Naive thymus-derived CD8-positive, alpha-beta T cell (primary cell): ENCODE data around the gene RNF32. TPM values are rescaled to one million over a fixed set of nuclear protein-coding genes. Genes with fewer than 3 reads are reported as not detected.
"Not testable (repeated sequence)": the region's sequence is repeated elsewhere in the genome, so short reads cannot be mapped to it uniquely, and the experiment has no call there.

Experiments
- ATAC-seq, 2 donors: fragments of 150-1000 bp; cut with Tn5 transposase in 1 of 2; sonication (Bioruptor Pico), chemical (Tn5 transposase) in 1 of 2; 1 replicate in 1 of 2; 2 replicates in 1 of 2; pipeline ENCODE4 v1.10.0; 2021; ENCODE audit warnings: mild to moderate bottlenecking in 2 of 2, moderate library complexity in 2 of 2
- POLR2A ChIA-PET: fragments of 350-600 bp; sonication (Branson Sonifier 250); formaldehyde crosslinking; loops from one replicate; lab custom pipeline; 2021; ENCODE audit warnings: antibody characterized with exemption; lab: Charles Lee
- DNase-seq, 10 donors: peaks; one replicate each; pipeline versions ENCODE4 v3.0.0 to v3.0.0-alpha.2; 2020 to 2022
- H3K27ac Mint-ChIP-seq, 10 donors: one replicate each; pipeline ENCODE4 v1.8.0; 2020 to 2022; ENCODE audit warnings: mild to moderate bottlenecking in 10 of 10, mixed read lengths in 10 of 10, moderate library complexity in 4 of 10, inconsistent platforms in 1 of 10
- H3K27me3 Mint-ChIP-seq, 5 donors: one replicate each; pipeline ENCODE4 v1.8.0; 2021 to 2022; ENCODE audit warnings: mixed read lengths in 5 of 5
- H3K36me3 Mint-ChIP-seq, 3 donors: one replicate each; pipeline ENCODE4 v1.8.0; 2020 to 2022; ENCODE audit warnings: mixed read lengths in 3 of 3, mild to moderate bottlenecking in 2 of 3, inconsistent platforms in 1 of 3
- H3K4me1 Mint-ChIP-seq, 4 donors: one replicate each; pipeline ENCODE4 v1.8.0; 2021 to 2022; ENCODE audit warnings: mixed read lengths in 4 of 4
- H3K4me3 Mint-ChIP-seq, 10 donors: one replicate each; pipeline ENCODE4 v1.8.0; 2020 to 2022; ENCODE audit warnings: mild to moderate bottlenecking in 10 of 10, mixed read lengths in 10 of 10, moderate library complexity in 6 of 10, inconsistent platforms in 1 of 10
- H3K9me3 Mint-ChIP-seq, 9 donors: one replicate each; pipeline ENCODE4 v1.8.0; 2020 to 2022; ENCODE audit warnings: mixed read lengths in 9 of 9, mild to moderate bottlenecking in 3 of 9, inconsistent platforms in 1 of 9, moderate library complexity in 1 of 9
- polyA plus RNA-seq, 3 donors: library from polyadenylated mRNA; unstranded; fragments of 300-500 nt; fragmentation: Illumina TruSeq; gene quantifications; one replicate each; pipeline ENCODE4 v1.2.3, GENCODE V29; 2021
- total RNA-seq, 8 experiments: library from RNA in 2 of 8; stranded (reverse) in 2 of 8; gene quantifications; one replicate each; pipeline ENCODE4 v1.2.3 and lab custom pipeline; 2021 to 2026

RNF32 gene
- total and polyA plus RNA-seq, 5 experiments from 2014 or later, result 0.21 to 0.60 (median 0.33) TPM; not detected in 1

DNA sequence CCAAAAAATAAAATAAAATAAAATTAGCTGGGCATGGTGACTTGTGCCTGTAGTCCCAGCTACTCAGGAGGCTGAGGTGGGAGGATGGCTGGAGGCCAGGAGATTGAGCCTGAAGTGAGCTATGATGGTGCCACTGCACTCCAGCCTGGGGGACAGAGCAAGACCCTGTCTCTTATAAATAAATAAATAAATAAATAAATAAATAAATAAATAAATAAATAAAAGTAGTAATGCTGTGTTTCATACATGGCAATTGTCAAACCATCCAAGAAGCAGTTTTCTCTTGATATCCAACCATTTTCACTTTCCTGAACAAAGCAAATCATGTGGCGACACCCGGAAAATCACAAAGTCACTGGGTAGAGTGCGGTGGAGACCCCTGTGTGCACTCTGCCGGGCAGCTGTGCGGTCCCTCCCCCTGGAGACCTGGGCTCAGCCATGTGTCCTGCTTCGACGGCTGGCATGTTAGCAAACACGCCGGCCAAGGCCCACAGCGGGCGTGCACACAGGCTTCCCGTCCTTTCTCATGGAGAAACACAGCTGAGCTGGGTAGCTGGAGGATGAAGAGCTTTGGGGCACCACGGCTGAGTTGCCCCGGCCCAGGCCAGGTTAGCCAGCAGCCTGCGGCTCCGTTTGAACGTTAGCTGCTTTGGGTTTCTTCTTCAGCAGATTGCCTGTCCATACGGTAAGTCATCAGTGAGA lies 22.3 kb upstream of the RNF32 start:
- Mint-ChIP-seq H3K27ac (peak overlapping the region in 1 of 10 donors; percentile 84), H3K27me3 (peaks cover 34 to 77% (median 51%) of the 10 kb centered on the region in 5 donors), H3K4me1 (peaks cover 7 to 17% (median 13%) of the 10 kb centered on the region in 4 donors), H3K4me3 (no peak overlapping the region), H3K36me3 (peaks cover 0 to 14% (median 13%) of the 10 kb centered on the region in 3 donors), H3K9me3 (peaks cover 0 to 15% (median 8%) of the 10 kb centered on the region in 9 donors)
- POLR2A ChIA-PET, result interaction anchor here (1.2 to 1.6 kb wide), 2 partner anchors 15 to 16 kb away, joined by 3 to 4 read pairs; no protein-coding TSS in a partner anchor
- no peak for DNase-seq
- ATAC-seq, result no peak

DNA sequence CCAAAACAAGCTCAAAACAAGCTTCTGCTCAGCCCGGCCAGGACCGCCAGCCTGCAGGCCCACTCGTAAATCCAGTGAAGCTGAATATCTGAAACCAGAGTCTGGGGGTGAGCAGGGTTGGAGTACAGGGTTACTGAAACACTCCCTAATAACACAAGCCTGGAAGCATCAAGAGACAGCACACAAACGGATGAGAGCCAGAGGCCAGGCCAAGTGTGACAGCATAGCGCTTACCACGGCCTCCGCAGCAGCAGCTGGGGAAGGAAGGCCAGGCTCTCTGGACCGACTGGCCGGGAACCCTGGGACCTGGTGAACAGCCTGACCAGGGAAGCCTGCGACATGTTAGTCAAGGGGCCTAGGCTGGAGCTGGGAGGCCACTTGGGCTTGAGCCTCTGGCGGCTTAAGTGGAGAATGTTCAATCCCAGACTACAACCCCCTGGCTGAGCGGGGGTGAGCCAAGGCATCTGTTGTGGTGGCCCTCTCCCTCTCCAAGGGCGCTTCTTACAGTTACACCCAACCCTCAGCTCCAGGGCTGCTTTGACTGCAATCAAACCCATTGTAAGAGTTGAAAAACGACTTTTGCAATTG lies 21.7 kb upstream of the RNF32 start:
- no peak for ATAC-seq
- Mint-ChIP-seq H3K4me3 (no peak overlapping the region), H3K36me3 (peaks cover 0 to 14% (median 13%) of the 10 kb centered on the region in 3 donors), H3K27me3 (peaks cover 34 to 77% (median 51%) of the 10 kb centered on the region in 5 donors), H3K27ac (no peak overlapping the region), H3K4me1 (peaks cover 6 to 15% (median 10%) of the 10 kb centered on the region in 4 donors), H3K9me3 (peaks cover 0 to 15% (median 8%) of the 10 kb centered on the region in 9 donors)
- no peak for DNase-seq
- POLR2A ChIA-PET, result interaction anchor here (1.2 to 1.6 kb wide), 2 partner anchors 15 to 17 kb away, joined by 3 to 4 read pairs; no protein-coding TSS in a partner anchor

DNA sequence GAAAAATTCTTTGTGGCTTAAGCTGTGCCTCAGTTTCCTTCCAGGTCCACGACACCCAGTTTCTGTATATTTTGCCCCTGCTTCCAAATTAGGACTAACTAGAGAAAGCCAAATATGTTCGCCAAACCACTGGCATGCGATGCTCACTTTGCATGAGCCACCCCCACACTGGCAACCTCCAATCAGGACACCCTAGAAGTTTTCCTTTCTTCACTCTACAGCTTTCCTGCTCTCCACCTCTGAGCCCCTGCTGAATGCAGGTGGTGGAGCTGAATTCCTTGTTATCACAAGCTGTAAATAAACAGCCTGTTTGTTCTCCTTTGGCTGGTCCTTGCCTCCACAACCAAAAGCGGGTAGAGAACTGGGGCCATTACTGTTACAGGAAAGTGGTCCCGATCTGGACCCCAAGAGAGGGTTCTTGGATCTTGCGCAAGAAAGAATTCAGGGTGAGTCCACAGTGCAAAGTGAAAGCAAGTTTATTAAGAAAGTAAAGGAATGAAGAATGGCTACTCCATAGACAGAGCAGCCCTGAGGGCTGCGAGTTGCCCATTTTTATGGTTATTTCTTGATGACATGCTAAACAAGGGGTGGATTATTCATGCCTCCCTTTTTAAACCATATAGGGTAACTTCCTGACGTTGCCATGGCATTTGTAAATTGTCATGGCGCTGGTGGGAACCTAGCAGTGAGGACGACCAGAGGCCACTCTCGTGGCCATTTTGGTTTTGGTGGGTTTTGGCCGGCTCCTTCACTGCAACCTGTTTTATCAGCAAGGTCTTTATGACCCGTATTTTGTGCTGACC lies 20.9 kb upstream of the RNF32 start:
- H3K9me3 Mint-ChIP-seq, result peaks cover 0 to 15% (median 8%) of the 10 kb centered on the region in 9 donors
- not testable (repeated sequence) for ATAC-seq, H3K27ac Mint-ChIP-seq, H3K4me3 Mint-ChIP-seq, DNase-seq
- peaks cover 4 to 14% (median 9%) of the 10 kb centered on the region in 4 donors for H3K4me1 Mint-ChIP-seq
- peaks cover 34 to 71% (median 49%) of the 10 kb centered on the region in 5 donors for H3K27me3 Mint-ChIP-seq
- peaks cover 0 to 14% (median 13%) of the 10 kb centered on the region in 3 donors for H3K36me3 Mint-ChIP-seq
- POLR2A ChIA-PET, result interaction anchor here (1.6 kb wide), 1 partner anchor 17 kb away, joined by 4 read pairs; no protein-coding TSS in a partner anchor

- Mint-ChIP-seq H3K4me3 (no peak overlapping the region), H3K27ac (no peak overlapping the region), H3K9me3 (peaks cover 0 to 15% (median 8%) of the 10 kb centered on the region in 9 donors), H3K36me3 (peaks cover 0 to 14% (median 13%) of the 10 kb centered on the region in 3 donors), H3K27me3 (peaks cover 32 to 65% (median 47%) of the 10 kb centered on the region in 5 donors), H3K4me1 (peaks cover 3 to 11% (median 6%) of the 10 kb centered on the region in 4 donors)
- DNase-seq (no peak), ATAC-seq (no peak)
- POLR2A ChIA-PET, result no interaction called here
Measured at GRCh38 chr7:156620291-156620675, 20.3 kb upstream of the RNF32 start.

DNA sequence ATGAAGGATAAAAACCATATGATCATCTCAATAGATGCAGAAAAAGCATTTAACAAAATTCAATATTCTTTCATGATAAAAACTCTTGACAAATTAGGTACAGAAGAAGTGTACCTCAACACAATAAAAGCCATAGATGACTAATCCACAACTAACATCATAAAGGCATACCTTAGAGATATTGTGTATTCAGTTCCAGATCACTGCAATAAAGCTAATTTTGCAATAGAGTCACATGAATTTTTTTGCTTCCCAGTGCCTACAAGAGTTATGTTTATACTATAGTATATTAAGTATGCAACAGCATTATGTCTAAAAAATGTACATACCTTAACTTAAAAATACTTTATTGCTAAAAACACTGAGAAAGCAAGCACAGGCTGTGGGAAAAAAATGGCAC lies 18.9 kb upstream of the RNF32 start:
- POLR2A ChIA-PET, result no interaction called here
- Mint-ChIP-seq H3K4me1 (peaks cover 6 to 10% (median 8%) of the 10 kb centered on the region in 4 donors), H3K36me3 (peaks cover 0 to 16% (median 13%) of the 10 kb centered on the region in 3 donors), H3K27ac (no peak overlapping the region), H3K27me3 (peaks cover 26 to 53% (median 38%) of the 10 kb centered on the region in 5 donors), H3K4me3 (no peak overlapping the region), H3K9me3 (peaks cover 0 to 19% (median 8%) of the 10 kb centered on the region in 9 donors)
- no peak for ATAC-seq
- DNase-seq, result no peak

DNA sequence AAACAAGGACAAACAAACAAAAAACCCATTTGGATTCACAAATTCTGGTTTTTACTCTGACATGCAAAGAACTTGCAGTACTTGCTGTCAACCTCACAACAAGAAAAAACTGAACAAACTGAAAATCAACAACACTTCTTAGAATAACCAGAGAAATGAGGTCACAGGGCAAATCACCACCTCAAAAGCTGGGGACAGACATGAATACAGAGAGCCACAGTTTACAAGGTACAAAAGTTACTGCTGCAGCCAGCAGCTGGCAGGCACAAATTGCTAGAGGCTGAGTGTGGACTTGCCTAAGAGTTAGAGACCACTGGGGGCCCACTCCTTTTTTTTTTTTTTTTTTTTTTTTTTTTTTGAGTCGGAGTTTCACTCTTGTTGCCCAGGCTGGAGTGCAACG lies 15.0 kb upstream of the RNF32 start:
- H3K27me3 Mint-ChIP-seq, result peaks cover 8 to 21% (median 16%) of the 10 kb centered on the region in 5 donors
- H3K27ac Mint-ChIP-seq, result peak overlapping the region in 1 of 10 donors; percentile 53
- H3K4me1 Mint-ChIP-seq, result peaks cover 0 to 4% (median 2%) of the 10 kb centered on the region in 4 donors
- no peak for DNase-seq
- H3K9me3 Mint-ChIP-seq, result peaks cover 0 to 47% (median 28%) of the 10 kb centered on the region in 9 donors
- H3K4me3 Mint-ChIP-seq, result no peak overlapping the region
- H3K36me3 Mint-ChIP-seq, result peaks cover 0 to 34% (median 25%) of the 10 kb centered on the region in 3 donors
- ATAC-seq, result no peak
- POLR2A ChIA-PET, result no interaction called here

DNA sequence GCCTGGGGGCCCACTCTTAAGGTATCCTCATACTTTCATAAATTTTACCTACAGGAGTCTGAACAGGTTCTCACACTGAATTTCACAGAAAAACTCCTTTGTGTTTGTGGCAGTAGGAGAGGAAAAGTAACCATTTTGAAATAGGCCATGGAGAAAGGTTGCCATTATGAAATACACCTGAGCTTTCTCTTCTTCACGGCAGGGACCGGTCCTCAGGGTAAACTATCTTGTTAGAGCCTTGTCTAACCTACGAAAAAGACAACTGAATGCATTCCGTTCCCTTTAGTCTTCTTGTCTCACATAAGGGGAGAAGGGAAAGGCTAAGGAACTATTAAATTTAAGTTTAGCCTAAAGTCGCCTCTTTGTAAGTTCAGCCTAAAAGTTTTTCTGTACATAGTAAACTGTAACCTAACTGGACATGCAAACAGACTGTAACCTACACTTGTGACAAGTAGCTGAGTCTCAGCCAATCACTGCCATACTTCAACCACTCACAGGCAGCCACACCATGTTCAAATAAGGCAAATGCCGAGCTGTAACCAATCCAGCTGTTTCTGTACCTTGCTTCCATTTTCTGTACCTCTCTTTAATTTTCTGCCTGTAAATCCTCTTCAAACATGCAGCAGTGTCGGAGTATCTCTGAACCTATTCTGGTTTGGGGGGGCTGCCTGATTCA lies 14.2 kb upstream of the RNF32 start:
- DNase-seq, result no peak
- Mint-ChIP-seq H3K27me3 (peaks cover 2 to 15% (median 9%) of the 10 kb centered on the region in 5 donors), H3K36me3 (peaks cover 0 to 29% (median 20%) of the 10 kb centered on the region in 3 donors), H3K9me3 (peaks cover 0 to 46% (median 23%) of the 10 kb centered on the region in 9 donors), H3K27ac (no peak overlapping the region), H3K4me1 (peaks cover 0 to 4% (median 2%) of the 10 kb centered on the region in 4 donors), H3K4me3 (no peak overlapping the region)
- ATAC-seq, result no peak
- POLR2A ChIA-PET, result no interaction called here

DNA sequence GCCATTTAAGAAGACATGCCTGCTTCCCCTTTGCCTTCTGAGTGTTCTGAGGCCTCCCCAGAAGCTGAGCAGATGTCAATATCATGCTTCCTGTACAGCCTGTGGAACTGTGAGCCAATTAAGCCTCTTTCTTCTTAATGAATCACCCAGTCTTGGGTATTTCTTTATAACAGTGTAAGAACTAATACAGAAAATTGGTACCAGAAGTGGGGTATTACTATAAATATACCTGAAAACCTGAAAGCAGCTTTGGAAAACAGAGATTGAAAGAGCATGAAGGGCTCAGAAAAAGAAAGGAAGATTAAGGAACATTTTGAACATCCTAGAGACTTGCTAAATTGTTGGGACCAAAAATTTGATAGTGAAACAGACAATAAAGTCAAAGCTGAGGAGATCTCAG lies 12.0 kb upstream of the RNF32 start:
- H3K4me1 Mint-ChIP-seq, result peaks cover 0 to 4% (median 2%) of the 10 kb centered on the region in 4 donors
- H3K4me3 Mint-ChIP-seq, result no peak overlapping the region
- peaks cover 0 to 8% (median 0%) of the 10 kb centered on the region in 5 donors for H3K27me3 Mint-ChIP-seq
- POLR2A ChIA-PET, result no interaction called here
- DNase-seq, result no peak
- peaks cover 0 to 25% (median 17%) of the 10 kb centered on the region in 3 donors for H3K36me3 Mint-ChIP-seq
- peaks cover 0 to 44% (median 20%) of the 10 kb centered on the region in 9 donors for H3K9me3 Mint-ChIP-seq
- H3K27ac Mint-ChIP-seq, result no peak overlapping the region
- ATAC-seq, result no peak

GRCh38 chr7:156629873-156630272 lies 10.7 kb upstream of the RNF32 start:
- H3K27me3 Mint-ChIP-seq, result peaks cover 0 to 6% (median 0%) of the 10 kb centered on the region in 5 donors
- DNase-seq, result no peak
- ATAC-seq, result no peak
- H3K4me3 Mint-ChIP-seq, result no peak overlapping the region
- POLR2A ChIA-PET, result no interaction called here
- H3K36me3 Mint-ChIP-seq, result peaks cover 0 to 25% (median 17%) of the 10 kb centered on the region in 3 donors
- H3K27ac Mint-ChIP-seq, result no peak overlapping the region
- H3K9me3 Mint-ChIP-seq, result peaks cover 0 to 44% (median 20%) of the 10 kb centered on the region in 9 donors
- peaks cover 0 to 4% (median 2%) of the 10 kb centered on the region in 4 donors for H3K4me1 Mint-ChIP-seq

- Mint-ChIP-seq H3K36me3 (peaks cover 0 to 18% (median 10%) of the 10 kb centered on the region in 3 donors), H3K27me3 (peaks cover 0 to 3% (median 0%) of the 10 kb centered on the region in 5 donors), H3K9me3 (peaks cover 0 to 40% (median 12%) of the 10 kb centered on the region in 9 donors), H3K4me3 (no peak overlapping the region), H3K27ac (no peak overlapping the region), H3K4me1 (peaks cover 0 to 2% (median under 1%) of the 10 kb centered on the region in 4 donors)
- DNase-seq, result no peak
- POLR2A ChIA-PET, result interaction anchor here (0.9 kb wide), 1 partner anchor 16 kb away, joined by 3 read pairs; no protein-coding TSS in a partner anchor
- no peak for ATAC-seq
Measured at GRCh38 chr7:156634117-156634516, 6.5 kb upstream of the RNF32 start.

DNA sequence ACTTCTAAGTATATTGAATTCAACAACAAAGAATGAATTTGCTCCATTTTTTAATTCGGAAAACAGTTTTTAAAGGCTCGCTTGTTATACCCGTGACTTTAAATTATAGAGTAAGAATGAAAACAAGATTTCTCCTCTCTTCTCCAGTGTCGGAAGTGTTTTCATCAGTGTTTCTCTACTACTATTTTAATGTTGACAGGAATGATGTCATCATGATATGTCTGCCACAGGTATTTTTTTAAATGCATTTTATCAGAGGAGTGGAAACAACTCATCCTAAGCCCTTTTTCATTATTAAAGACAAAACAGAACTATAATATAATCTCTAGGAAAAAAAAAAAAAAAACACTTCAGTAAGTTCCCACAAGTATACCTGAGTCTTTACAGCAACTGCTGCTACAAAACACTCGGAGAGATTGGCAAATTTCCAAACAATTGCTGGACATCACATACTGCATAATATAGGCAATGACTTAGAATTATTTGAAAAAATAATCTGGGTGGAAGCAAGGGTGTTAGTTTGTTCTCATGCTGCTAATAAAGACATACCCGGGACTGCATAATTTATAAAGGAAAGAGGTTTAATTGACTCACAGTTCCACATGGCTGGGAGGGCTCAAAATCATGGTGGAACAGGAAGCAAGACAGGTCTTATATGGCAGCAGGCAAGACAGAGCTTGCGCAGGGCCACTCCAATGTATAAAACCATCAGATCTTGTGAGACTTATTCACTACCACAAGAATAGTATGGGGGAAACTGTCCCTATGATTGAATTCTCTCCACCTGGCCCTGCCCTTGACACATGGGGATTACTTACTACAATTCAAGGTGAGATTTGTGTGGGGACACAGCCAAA lies 4.8 kb upstream of the RNF32 start:
- Mint-ChIP-seq H3K27me3 (peaks cover 0 to 8% (median 0%) of the 10 kb centered on the region in 5 donors), H3K27ac (no peak overlapping the region), H3K4me1 (peaks cover 2 to 11% (median 9%) of the 10 kb centered on the region in 4 donors), H3K4me3 (no peak overlapping the region), H3K9me3 (peaks cover 0 to 32% (median 6%) of the 10 kb centered on the region in 9 donors), H3K36me3 (peaks cover 0 to 19% (median 7%) of the 10 kb centered on the region in 3 donors)
- POLR2A ChIA-PET, result no interaction called here
- ATAC-seq (no peak), DNase-seq (no peak)
